Motor neuron (in vitro differentiated cells): Measurements from ENCODE around the gene FOXJ3. TPM values are rescaled to one million over a fixed set of nuclear protein-coding genes. Genes with fewer than 3 reads are reported as not detected.

ENCODE experiments used
- ATAC-seq, 8 experiments: fragments of 200-7000 bp; cut with Tn5 transposase; replicated peaks in 6 of 8; 2 replicates each; pipeline ENCODE4 v1.8.0; 2021; ENCODE audit warnings: mild to moderate bottlenecking in 8 of 8, moderate library complexity in 8 of 8
- H3K27ac ChIP-seq, 2 donors: fragments of 250-450 bp; sonication (Bioruptor Pico); 2 replicates each; pipeline ENCODE4 v1.9.0; 2021; ENCODE audit warnings: antibody characterized with exemption in 2 of 2, mild to moderate bottlenecking in 2 of 2, moderate library complexity in 1 of 2
- H3K4me1 ChIP-seq, 2 donors: fragments of 250-450 bp; sonication (Bioruptor Pico); replicated peaks in 1 of 2; 2 replicates each; pipeline ENCODE4 v1.6.1; 2021; ENCODE audit warnings: antibody characterized with exemption in 2 of 2, mild to moderate bottlenecking in 2 of 2, moderate library complexity in 1 of 2
- H3K4me3 ChIP-seq, 5 donors: fragments of 250-450 bp; sonication (Bioruptor Pico); 2 replicates each; pipeline ENCODE4 v1.9.0; 2021; ENCODE audit warnings: antibody characterized with exemption in 5 of 5, mild to moderate bottlenecking in 5 of 5, moderate library complexity in 4 of 5
- WGBS, 10 experiments: fragments of 450-650 bp; shearing (Covaris generic); methylation state at CpG; one replicate each; pipeline ENCODE4 v1.0.0; 2022; 5-methylcytosine and 5-hydroxymethylcytosine counted together
- in situ Hi-C, 9 experiments: fragments of 400-800 bp; cut with MboI; loops; one replicate each; pipeline ENCODE4 v1.15.0; 2021; ENCODE audit warnings: low sequenced_read_pairs in 9 of 9, low pct_unique_long_range_greater_than_20kb in 2 of 9; ENCODE audit not compliant: unreplicated experiment in 9 of 9
- total RNA-seq, 8 experiments: library from RNA; unstranded; fragments of 300-600 nt; gene quantifications; 2 replicates each; pipeline versions ENCODE4 v1.2.3 to v1.2.4, GENCODE V29; 2022

FOXJ3 gene
- total RNA-seq, 8 experiments from 2014 or later, result 17.8 to 42.4 (median 32.2) TPM

DNA sequence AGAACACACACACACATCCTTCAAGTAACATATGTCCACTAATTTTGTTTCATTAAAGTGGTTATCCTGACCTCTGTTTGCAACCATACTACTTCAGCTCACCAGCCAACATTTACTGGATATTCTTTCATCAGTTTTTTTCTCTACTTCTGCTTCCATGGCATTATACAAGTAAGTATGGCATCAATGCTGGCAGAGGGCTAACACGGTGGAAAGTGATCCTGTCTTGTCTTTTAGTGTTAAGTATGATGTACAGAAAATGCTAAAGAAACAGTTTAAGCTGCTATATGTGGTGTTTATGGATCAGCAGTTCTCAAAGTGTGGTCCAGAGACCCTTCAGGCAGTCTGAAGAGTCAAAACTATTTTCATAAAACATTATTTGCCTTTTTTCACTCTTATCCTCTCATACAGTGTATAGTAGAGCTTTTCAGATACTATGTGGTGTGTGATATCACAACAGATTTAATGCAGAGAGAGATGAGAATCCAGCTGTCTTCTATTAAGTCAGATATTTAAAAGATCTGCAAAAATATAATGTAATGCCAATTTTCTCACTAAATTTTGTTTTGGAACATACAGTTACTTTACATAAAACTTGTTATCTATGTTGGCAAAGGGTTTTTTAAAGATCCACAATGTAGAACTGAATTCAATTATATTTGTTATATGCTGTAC lies 46.6 kb downstream of the FOXJ3 start:
- Histone ChIP-seq H3K27ac (no peak overlapping the region), H3K4me1 (no peaks in the 10 kb centered on the region), H3K4me3 (no peak overlapping the region)
- no peak for ATAC-seq
- WGBS, 10 experiments, result 0 to 100% (median 86%) methylated on average over 1 of the region's 1 CpG; no CpG with 5 or more reads in 3 of the 10 experiments
- in situ Hi-C loops, result no loop called here

DNA sequence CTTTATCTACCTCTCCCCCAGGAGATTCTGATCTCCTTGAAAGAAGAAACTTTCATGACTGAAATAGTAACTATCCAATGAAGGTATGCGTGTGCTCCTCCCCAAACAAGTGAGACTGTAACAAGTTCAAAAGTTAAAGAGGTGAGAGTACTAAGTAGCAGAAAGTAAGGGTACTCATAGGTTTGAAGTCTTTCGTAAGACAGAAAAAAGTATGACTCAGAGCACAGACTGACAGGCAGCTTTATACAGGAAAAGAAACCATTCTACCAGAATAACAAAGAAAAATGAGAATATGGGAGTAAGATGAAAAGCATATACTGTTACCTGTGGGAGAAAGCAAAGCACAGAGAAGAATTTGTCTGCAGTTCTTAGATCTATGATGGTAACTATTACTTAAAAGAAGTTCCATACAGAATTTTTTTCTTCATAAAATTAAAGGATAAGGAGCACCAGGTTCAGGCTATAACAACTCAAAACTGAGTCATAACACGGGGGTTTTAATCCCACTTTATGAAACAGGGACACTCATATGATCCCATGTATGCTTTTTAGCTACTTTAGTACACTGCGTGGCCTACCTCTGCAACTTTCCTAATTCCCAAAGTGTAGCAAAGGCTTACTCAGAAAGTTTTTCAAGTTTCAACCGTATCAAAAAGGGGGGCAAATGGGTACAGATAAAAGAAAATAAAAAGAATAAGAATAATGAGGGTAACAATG lies 52.0 kb downstream of the FOXJ3 start:
- Histone ChIP-seq H3K4me1 (no peaks in the 10 kb centered on the region), H3K4me3 (no peak overlapping the region), H3K27ac (no peak overlapping the region)
- ATAC-seq, result no peak
- in situ Hi-C loops, result no loop called here
- WGBS, 10 experiments, result 70 to 100% (median 95%) methylated on average over 3 to 5 of the region's 5 CpGs

DNA sequence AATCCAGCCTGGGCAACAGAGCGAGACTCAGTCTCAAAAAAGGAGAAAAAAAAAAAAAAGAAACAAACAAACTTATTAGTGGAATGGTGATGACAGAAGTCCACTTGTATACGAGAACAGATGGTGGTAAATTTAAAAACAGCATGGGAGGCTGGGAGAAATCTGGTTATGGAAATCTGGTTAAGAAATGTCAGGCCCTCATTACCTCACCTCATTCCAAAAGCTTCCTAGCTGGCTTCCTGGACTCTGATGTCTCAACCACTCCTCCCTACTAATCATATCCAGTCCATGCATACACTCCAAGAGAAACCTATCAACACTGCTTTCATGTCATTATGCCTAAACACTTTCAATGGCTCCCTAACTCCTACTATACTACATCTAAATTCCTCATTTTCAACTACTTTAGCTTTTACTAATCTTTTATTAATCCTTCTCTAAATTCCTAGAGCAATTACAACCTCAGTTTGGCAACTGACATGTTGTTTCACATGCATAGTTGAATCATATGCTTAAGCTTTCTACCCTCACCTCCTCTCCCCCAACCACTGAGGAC lies 52.9 kb downstream of the FOXJ3 start:
- ATAC-seq, result peak in 3 of 8 experiments; percentile 95 to 99 (median 99)
- in situ Hi-C loops, result no loop called here
- Histone ChIP-seq H3K4me1 (no peaks in the 10 kb centered on the region), H3K4me3 (no peak overlapping the region), H3K27ac (no peak overlapping the region)
- 30 to 100% (median 100%) methylated on average over 1 to 2 of the region's 2 CpGs; no CpG with 5 or more reads in 3 of the 10 experiments for WGBS, 10 experiments

DNA sequence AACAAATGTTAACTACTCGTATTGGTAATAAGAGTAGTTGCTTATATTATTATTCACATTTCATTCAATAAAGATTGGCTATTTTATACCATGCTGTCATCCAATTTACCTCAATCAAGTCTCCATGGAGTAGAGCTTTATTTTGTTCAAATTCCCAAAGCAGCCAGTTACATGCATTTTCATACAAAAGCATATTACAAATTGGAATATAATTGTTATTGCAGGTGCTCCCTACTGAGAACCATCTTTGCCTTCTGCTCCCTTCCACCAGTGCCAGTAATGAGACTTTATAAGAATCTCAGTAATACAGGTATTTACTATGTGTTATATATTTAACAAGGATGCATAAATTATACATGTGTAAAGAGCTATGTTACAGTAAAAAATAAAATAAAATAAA lies 54.2 kb downstream of the FOXJ3 start:
- Histone ChIP-seq H3K4me3 (no peak overlapping the region), H3K27ac (no peak overlapping the region), H3K4me1 (no peaks in the 10 kb centered on the region)
- in situ Hi-C loops, result no loop called here
- ATAC-seq, result no peak
- WGBS, 10 experiments, result 71 to 100% (median 87%) methylated on average over 1 of the region's 1 CpG; no CpG with 5 or more reads in 2 of the 10 experiments

DNA sequence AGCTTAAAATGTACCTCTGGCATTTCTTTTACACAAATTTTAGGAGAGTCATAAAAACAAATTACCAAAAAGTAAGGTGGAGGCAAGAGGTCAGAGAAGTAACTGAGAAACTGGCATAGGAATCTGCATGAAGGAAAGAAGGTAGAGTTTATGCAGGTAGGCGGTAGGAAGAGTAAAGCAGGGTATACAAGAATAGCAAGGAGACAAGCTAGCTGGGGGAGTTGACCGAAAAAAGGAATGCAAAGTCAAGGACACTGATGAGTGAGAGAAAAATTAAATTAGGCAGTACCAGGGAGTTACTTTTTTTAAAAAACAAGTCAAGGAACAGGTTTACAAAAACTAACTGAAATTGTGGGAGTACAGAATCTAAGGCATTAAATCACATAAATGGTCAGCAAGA lies 56.0 kb downstream of the FOXJ3 start:
- in situ Hi-C loops, result no loop called here
- Histone ChIP-seq H3K4me1 (no peaks in the 10 kb centered on the region), H3K4me3 (no peak overlapping the region), H3K27ac (no peak overlapping the region)
- ATAC-seq, result no peak
- 43 to 94% (median 77%) methylated on average over 2 of the region's 2 CpGs for WGBS, 10 experiments

DNA sequence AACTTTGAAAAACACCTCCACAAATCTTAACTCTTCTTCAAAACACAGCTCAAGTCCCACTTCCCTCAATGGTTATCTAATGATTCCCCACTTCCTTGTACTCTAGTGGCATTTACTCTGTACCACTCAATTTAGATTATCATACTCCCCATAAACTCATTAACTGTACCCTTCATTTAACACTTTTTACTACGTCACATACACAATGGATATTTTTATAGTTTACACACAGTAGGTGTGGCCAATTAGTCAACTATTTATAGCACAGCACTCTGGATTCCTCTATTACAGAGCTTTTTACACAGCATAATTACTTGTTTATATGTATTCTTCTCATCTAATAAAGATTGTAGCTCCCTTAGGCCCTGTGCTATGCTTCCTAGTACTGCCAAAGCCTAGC lies 62.1 kb downstream of the FOXJ3 start:
- H3K4me1 ChIP-seq, result no peaks in the 10 kb centered on the region
- ATAC-seq, result no peak
- WGBS, 10 experiments, result 80 to 100% (median 100%) methylated on average over 1 of the region's 1 CpG; no CpG with 5 or more reads in 1 of the 10 experiments
- in situ Hi-C loops, result no loop called here
- H3K27ac ChIP-seq, result no peak overlapping the region
- no peak overlapping the region for H3K4me3 ChIP-seq

DNA sequence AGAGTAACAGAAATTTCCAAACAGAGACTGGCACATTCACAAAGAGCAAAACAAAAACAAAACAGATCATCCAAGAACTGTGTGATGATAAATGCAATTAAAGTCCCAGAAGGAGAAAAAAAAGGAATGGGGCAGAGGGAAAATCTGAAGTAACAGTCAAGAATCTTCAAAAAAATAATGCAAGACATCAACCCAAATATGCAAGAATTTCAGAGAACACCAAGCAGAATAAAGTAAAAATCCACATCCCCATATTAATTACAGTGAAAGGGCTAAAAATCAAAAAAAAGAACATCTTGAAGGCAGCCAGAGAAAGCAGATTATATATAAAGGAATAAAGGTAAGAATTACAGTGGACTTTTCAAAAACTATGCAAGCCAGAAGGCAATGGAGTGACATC lies 67.1 kb downstream of the FOXJ3 start:
- Histone ChIP-seq H3K4me3 (no peak overlapping the region), H3K27ac (no peak overlapping the region), H3K4me1 (no peaks in the 10 kb centered on the region)
- in situ Hi-C loops, result no loop called here
- no peak for ATAC-seq

DNA sequence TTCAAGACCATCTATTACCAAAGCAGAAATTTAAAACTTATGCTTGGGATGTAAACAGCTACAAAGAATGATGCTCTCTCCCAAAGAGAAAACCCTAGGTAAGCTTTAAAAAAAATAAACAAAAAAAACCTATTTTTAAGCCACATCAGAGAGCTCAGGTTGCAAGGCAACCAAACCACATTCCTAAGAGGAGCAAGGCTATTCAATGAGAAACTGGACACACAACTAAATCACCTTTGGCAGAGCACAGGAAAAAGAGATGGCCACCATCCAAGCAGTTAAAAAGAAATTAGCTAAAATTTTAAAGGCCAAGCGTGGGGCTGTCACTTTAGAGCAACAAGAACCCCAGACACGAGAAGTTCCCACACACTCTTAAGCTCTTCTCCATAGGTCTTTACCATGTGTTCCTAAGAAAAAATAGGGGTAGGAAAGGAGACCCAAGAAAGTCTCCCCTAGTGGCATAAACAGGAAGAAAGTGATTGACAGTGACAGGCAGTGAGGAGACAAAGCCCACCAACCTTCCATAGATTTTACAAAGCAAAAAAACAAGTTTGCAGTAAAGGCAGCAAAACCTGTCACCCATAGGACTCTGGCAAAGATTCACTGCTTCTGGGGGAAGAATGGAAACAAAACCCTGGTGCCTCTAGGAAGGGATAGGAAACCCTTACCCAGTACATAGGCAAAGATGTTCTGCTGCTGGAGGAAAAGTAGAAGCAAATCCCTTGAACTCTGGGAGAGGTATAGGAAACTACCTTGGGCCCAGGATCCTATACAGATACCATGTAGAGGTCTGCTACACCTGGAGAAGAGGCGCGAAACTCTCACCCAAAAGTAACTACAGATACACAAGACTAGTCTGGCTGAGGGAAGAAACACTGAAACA lies 68.5 kb downstream of the FOXJ3 start:
- Histone ChIP-seq H3K27ac (no peak overlapping the region), H3K4me1 (no peaks in the 10 kb centered on the region), H3K4me3 (no peak overlapping the region)
- peak in 1 of 8 experiments; percentile 82 for ATAC-seq
- in situ Hi-C loops, result no loop called here
- 70 to 100% (median 93%) methylated on average over 1 to 4 of the region's 4 CpGs; no CpG with 5 or more reads in 2 of the 10 experiments for WGBS, 10 experiments

DNA sequence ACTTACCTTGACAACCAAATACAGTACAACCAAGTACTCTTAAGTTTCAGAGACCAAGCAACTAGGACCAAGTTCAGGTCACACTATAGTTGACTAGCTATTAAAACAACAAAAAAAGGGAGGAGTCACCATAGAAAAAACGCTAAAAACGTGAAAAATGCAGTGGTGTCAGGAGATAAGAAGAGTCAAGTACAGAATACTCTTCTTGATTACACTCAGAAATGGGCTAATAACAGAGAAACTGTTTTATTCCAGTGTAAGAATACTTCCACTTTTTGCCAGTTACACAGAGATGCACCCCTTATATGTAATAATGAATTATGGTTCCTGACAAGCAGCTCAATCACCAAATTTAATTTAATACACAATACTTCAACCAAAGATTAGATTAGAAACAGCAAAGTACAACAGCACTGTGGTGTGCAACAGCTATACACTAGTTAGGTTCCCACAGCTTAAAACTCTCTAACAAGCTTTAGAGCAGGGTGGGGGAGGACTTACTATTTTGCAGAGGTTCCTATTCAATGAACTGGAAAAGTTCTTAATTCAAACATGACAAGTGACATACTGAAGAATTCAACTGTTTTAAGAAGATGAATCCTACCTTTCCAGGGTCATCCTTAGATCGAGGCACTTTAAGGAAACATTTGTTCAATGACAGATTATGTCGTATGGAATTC lies 70.4 kb downstream of the FOXJ3 start:
- in situ Hi-C loops, result no loop called here
- no peaks in the 10 kb centered on the region for H3K4me1 ChIP-seq
- peak in 1 of 8 experiments; percentile 16 for ATAC-seq
- H3K27ac ChIP-seq, result no peak overlapping the region
- no peak overlapping the region for H3K4me3 ChIP-seq
- WGBS, 10 experiments, result 76 to 100% (median 91%) methylated on average over 2 to 4 of the region's 4 CpGs

DNA sequence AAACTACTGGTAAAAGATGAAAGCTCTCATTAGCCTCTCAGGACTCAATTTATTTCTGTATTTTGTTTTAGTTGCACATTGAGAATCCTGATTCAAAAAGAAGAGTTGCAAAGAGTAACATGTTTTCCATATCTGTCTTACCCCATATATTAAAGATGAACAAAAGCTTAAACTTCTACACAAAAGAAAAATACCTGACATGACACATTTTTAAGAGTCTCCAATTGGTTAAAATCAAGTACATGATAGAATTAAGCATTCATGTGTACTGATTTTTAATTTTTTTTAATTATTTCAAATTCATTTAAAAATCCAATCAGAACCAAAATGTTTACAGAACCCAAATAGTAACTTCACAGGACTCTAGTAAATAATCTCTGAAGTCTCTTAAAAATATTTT lies 72.0 kb downstream of the FOXJ3 start:
- in situ Hi-C loops, result no loop called here
- Histone ChIP-seq H3K27ac (no peak overlapping the region), H3K4me1 (no peaks in the 10 kb centered on the region), H3K4me3 (no peak overlapping the region)
- no peak for ATAC-seq

DNA sequence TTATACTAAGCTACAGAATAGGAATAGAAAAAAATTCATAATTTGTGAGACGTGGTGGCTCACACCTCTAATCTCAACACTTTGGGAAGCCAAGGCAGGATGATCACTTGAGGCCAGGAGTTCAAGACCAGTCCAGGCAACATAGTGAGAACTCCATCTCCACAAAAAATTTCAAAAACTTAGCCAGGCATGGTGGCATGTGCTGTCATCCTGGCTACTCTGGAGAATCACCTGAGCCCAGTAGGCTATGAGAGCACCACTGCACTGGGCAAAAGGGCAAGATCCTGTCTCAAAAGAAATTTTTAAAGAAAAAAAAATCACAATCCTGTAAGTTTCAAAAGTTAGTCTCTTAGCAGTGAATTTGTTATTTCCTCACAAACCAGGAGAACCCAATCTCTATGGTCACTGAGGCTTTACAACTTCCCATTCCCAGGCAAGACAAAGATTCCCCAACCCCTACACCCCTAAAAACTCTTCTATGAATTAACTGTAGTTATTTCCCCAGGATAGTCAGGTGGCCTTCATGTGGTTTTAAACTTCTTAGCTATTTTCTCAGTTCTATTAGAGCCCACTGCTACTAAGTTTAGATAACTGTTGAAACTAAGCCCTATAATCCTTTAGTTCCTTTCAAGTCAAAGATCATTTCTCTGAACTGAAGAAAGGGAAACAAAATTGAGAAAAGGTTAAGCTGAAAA lies 74.5 kb downstream of the FOXJ3 start:
- no peak for ATAC-seq
- Histone ChIP-seq H3K27ac (no peak overlapping the region), H3K4me1 (no peaks in the 10 kb centered on the region), H3K4me3 (no peak overlapping the region)
- in situ Hi-C loops, result no loop called here
- WGBS, 10 experiments, result 80 to 100% (median 90%) methylated on average over 1 of the region's 1 CpG; no CpG with 5 or more reads in 5 of the 10 experiments

DNA sequence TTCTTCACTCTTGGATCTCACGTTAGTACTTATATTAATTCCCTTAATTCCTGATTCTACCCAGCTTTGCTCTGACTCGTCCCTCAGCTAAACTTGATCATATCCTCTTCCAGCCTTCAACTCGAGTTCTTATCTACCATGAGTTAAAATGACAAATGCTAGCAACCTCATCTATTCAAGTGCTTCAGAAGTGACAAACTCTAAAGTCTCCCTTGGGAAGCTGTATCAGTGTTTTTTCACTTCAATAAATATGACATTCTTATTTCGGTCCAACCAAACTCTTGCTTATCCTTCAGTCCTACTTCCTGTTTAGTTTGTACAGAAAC lies 75.3 kb downstream of the FOXJ3 start:
- H3K4me1 ChIP-seq, result no peaks in the 10 kb centered on the region
- H3K27ac ChIP-seq, result no peak overlapping the region
- 10 to 100% (median 64%) methylated on average over 1 to 4 of the region's 4 CpGs for WGBS, 10 experiments
- in situ Hi-C loops, result no loop called here
- no peak for ATAC-seq
- H3K4me3 ChIP-seq, result no peak overlapping the region
